Measurements from ENCODE around the gene DOCK8.

DNA sequence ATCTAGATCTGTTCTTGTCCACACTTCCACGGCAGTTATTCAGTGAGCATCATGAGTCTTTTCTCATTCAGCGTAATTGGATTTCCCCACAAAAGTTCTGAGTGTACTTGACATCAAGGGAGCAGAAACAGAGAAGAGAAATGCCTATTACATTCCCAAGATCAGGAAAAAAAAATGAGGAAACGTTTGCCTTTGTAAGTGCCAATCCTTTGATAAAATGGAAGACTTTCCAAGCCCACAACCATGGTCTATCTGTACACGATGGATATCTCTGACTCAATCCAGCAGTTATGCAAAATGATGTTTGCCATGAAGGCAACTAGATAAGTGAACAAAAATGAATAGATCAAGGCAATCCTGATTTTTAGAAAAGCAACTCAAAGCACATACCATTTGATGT, 235.9 kb downstream of the DOCK8 start:
- TF ChIP-seq, protein P1, sequence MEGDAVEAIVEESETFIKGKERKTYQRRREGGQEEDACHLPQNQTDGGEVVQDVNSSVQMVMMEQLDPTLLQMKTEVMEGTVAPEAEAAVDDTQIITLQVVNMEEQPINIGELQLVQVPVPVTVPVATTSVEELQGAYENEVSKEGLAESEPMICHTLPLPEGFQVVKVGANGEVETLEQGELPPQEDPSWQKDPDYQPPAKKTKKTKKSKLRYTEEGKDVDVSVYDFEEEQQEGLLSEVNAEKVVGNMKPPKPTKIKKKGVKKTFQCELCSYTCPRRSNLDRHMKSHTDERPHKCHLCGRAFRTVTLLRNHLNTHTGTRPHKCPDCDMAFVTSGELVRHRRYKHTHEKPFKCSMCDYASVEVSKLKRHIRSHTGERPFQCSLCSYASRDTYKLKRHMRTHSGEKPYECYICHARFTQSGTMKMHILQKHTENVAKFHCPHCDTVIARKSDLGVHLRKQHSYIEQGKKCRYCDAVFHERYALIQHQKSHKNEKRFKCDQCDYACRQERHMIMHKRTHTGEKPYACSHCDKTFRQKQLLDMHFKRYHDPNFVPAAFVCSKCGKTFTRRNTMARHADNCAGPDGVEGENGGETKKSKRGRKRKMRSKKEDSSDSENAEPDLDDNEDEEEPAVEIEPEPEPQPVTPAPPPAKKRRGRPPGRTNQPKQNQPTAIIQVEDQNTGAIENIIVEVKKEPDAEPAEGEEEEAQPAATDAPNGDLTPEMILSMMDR (IDR thresholded peaks at IDR 0.05) = no peak
- TF ChIP-seq POLR2A (IDR thresholded peaks at IDR 0.05) = no peak
